Forelimb muscle (tissue), 1 donor: Measurements from ENCODE around the gene RNF227. TPM values are rescaled to one million over a fixed set of nuclear protein-coding genes. Genes with fewer than 3 reads are reported as not detected.
"Not testable (repeated sequence)": the region's sequence is repeated elsewhere in the genome, so short reads cannot be mapped to it uniquely, and the experiment has no call there.

ENCODE experiments used
- DNase-seq: peaks from one replicate; pipeline ENCODE4 v3.0.0-alpha.2; 2013; ENCODE audit warnings: low read depth
- polyA plus RNA-seq: library from polyadenylated mRNA; unstranded; fragments of 120-200 nt; gene quantifications from one replicate; pipeline ENCODE4 v1.2.1, GENCODE V29; 2013; ENCODE audit not compliant: insufficient read length

The RNF227 gene
- polyA plus RNA-seq, 1 donor = 2.5 TPM

GRCh38 chr17:7864995-7865650 is 51.0 kb downstream of the RNF227 start:
- DNase-seq = no peak

GRCh38 chr17:7864384-7864783 is 51.7 kb downstream of the RNF227 start:
- DNase-seq = not testable (repeated sequence)

Other genes with a start within 250 kb of the RNF227 start
- 32.3 TPM for gene TP53, start 228.8 kb downstream of the RNF227 start, polyA plus RNA-seq
- 6.6 TPM for gene WRAP53, start 227.8 kb downstream of the RNF227 start, polyA plus RNA-seq
- gene EFNB3, start 211.1 kb downstream of the RNF227 start, polyA plus RNA-seq = 4.4 TPM
- 4.3 TPM for gene DNAH2, start 198.5 kb downstream of the RNF227 start, polyA plus RNA-seq
- 15.4 TPM for gene KDM6B, start 82.1 kb downstream of the RNF227 start, polyA plus RNA-seq
- 23.0 TPM for gene TMEM88, start 61.2 kb downstream of the RNF227 start, polyA plus RNA-seq
- gene NAA38, start 58.7 kb downstream of the RNF227 start, polyA plus RNA-seq = 54.2 TPM
- 7.2 TPM for gene CYB5D1, start 58.3 kb downstream of the RNF227 start, polyA plus RNA-seq
- 66.1 TPM for gene CHD3, start 27.5 kb downstream of the RNF227 start, polyA plus RNA-seq
- gene KCNAB3, start 13.6 kb upstream of the RNF227 start, polyA plus RNA-seq = 4.6 TPM
- gene TRAPPC1, start 15.7 kb upstream of the RNF227 start, polyA plus RNA-seq = 86.8 TPM
- gene CNTROB, start 15.9 kb upstream of the RNF227 start, polyA plus RNA-seq = 31.0 TPM
- not detected for gene GUCY2D, start 86.3 kb upstream of the RNF227 start, polyA plus RNA-seq
- gene ALOX15B, start 122.8 kb upstream of the RNF227 start, polyA plus RNA-seq = 0.59 TPM
- gene ALOX12B, start 171.4 kb upstream of the RNF227 start, polyA plus RNA-seq = not detected
- not detected for gene ALOXE3, start 202.2 kb upstream of the RNF227 start, polyA plus RNA-seq
- gene HES7, start 207.8 kb upstream of the RNF227 start, polyA plus RNA-seq = 0.08 TPM
- gene PER1, start 236.1 kb upstream of the RNF227 start, polyA plus RNA-seq = 59.2 TPM
- gene VAMP2, start 246.7 kb upstream of the RNF227 start, polyA plus RNA-seq = 61.9 TPM